ENCODE results near the gene COL12A1. TPM values are rescaled to one million over a fixed set of nuclear protein-coding genes. Genes with fewer than 3 reads are reported as not detected.

The COL12A1 gene
- total and polyA plus RNA-seq, 10 of the 15 experiments (the other 5 are each of a cell fraction or from before 2014, with no cell fraction given): under 0.01 to 0.69 (median 0.11) TPM; not detected in 6

GRCh38 chr6:75130784-75131183, 75.1 kb downstream of the COL12A1 start:
- RAD21 ChIA-PET (ENCODE audit: unreplicated experiment): no interaction called here
- Histone ChIP-seq H3K36me3 (ENCODE audit: control insufficient read depth in 2 of 2, insufficient read depth in 2 of 2, low read length in 1 of 2) (no peaks in the 10 kb centered on the region), H3K27ac (ENCODE audit: control insufficient read depth, insufficient read depth) (no peak overlapping the region), H3K4me3 (no peak overlapping the region), H4K20me1 (ENCODE audit: control insufficient read depth, insufficient read depth) (no peaks in the 10 kb centered on the region), H3K9me3 (replicated peaks; ENCODE audit: control insufficient read depth, insufficient read depth, low read length) (no peaks in the 10 kb centered on the region), H3K9ac (ENCODE audit: control insufficient read depth, insufficient read depth, low read length) (no peak overlapping the region), H3K27me3 (replicated peaks in 1 of 2; ENCODE audit: control insufficient read depth in 2 of 2, insufficient read depth in 2 of 2, low read length in 1 of 2) (no peaks in the 10 kb centered on the region; a peak in 1 of 4 replicates), H3K4me1 (ENCODE audit: control insufficient read depth, insufficient read depth, low read length) (no peaks in the 10 kb centered on the region), H3K4me2 (ENCODE audit: control insufficient read depth, insufficient read depth) (no peak overlapping the region), H2AFZ (ENCODE audit: control insufficient read depth, low read depth, low read length) (no peak overlapping the region), H3K79me2 (ENCODE audit: control insufficient read depth, insufficient read depth, low read length) (no peaks in the 10 kb centered on the region)
- SMC1A ChIA-PET (ENCODE audit: uncharacterized antibody, unreplicated experiment): no interaction called here
- TF ChIP-seq SMAD5 (IDR thresholded peaks at IDR 0.05; ENCODE audit: low read depth) (no peak), GATAD2B (conservative IDR thresholded peaks at IDR 0.05; ENCODE audit: low read depth) (no peak), E2F8 (IDR thresholded peaks at IDR 0.05; ENCODE audit: low read depth, partially characterized antibody) (no peak), DPF2 (IDR thresholded peaks at IDR 0.05) (no peak), NRF1 (conservative IDR thresholded peaks at IDR 0.05; ENCODE audit: low read depth, low read length) (no peak), EP300 (IDR thresholded peaks at IDR 0.05; ENCODE audit: borderline replicate concordance in 1 of 2, control insufficient read depth in 1 of 2, low read depth in 2 of 2, low read length in 2 of 2) (no peak), ATF2 (IDR thresholded peaks at IDR 0.05; ENCODE audit: low read length) (no peak), RAD51 (IDR thresholded peaks at IDR 0.05) (no peak)
- POLR2A ChIA-PET: no interaction called here
- no TSS peak for BruUV-seq (replicated peaks)
- 52% methylated on average over 9 of the region's 9 CpGs for WGBS (ENCODE audit: insufficient coverage, insufficient replicate concordance, low lambda C conversion rate, missing lambda C conversion rate)
- intact Hi-C loops (cut with micrococcal nuclease; ENCODE audit: unreplicated experiment) (no loop called here), in situ Hi-C loops (cut with MboI) (no loop called here)
- DNase-seq (ENCODE audit: low read depth, low spot score) (no peak), ATAC-seq (no peak), FAIRE-seq (no peak)
- CTCF ChIA-PET: no interaction called here
